HL-60 (cell line): ENCODE results near the gene REC114.

Experiments
- CTCF ChIP-seq: IDR thresholded peaks from one replicate; pipeline ENCODE4 v1.5.1; 2011; ENCODE audit warnings: low read length, control low read depth, inconsistent platforms; ENCODE audit not compliant: insufficient read depth
- GABPA ChIP-seq: IDR thresholded peaks from 2 replicates; pipeline ENCODE4 v1.6.1; 2012; ENCODE audit warnings: low read depth
- POLR2AphosphoS5 ChIP-seq: IDR thresholded peaks from 2 replicates; pipeline ENCODE4 v1.6.1; 2012; ENCODE audit warnings: low read depth
- REST ChIP-seq: IDR thresholded peaks from 2 replicates; pipeline ENCODE4 v1.6.1; 2012; ENCODE audit warnings: low read depth; ENCODE audit not compliant: insufficient replicate concordance

- TF ChIP-seq CTCF (no peak), POLR2AphosphoS5 (no peak), REST (no peak), GABPA (no peak)
Observed at GRCh38 chr15:73585871-73586654, 143.1 kb downstream of the REC114 start.
